Mesendoderm (in vitro differentiated cells): Measurements from ENCODE around the gene JAG2.

Source experiments
- DNase-seq: peaks from one replicate; pipeline ENCODE4 v3.0.0; 2013
- H2AK5ac ChIP-seq: 2 replicates; pipeline ENCODE4 v1.6.1; 2013; ENCODE audit warnings: low read length, inconsistent platforms
- H2BK120ac ChIP-seq: 2 replicates; pipeline ENCODE4 v1.6.1; 2013; ENCODE audit warnings: low read depth, mild to moderate bottlenecking, low read length, moderate library complexity, mixed read lengths
- H2BK15ac ChIP-seq: replicated peaks from 2 replicates; pipeline ENCODE4 v1.6.1; 2013; ENCODE audit warnings: low read depth, mild to moderate bottlenecking, moderate library complexity
- H2BK5ac ChIP-seq: 2 replicates; pipeline ENCODE4 v1.6.1; 2013; ENCODE audit warnings: low read length, inconsistent platforms
- H3K18ac ChIP-seq: 2 replicates; pipeline ENCODE4 v1.6.1; 2013; ENCODE audit warnings: mild to moderate bottlenecking, low read length, mixed read lengths
- H3K23ac ChIP-seq: one replicate; pipeline ENCODE4 v1.6.1; 2013; ENCODE audit warnings: low read length
- H3K27ac ChIP-seq: 2 replicates; pipeline ENCODE4 v1.5.1; 2013; ENCODE audit warnings: low read depth, mild to moderate bottlenecking, inconsistent platforms, low read length, moderate library complexity
- H3K27me3 ChIP-seq: 2 replicates; pipeline ENCODE4 v1.6.1; 2013; ENCODE audit warnings: low read length, control low read depth, mild to moderate bottlenecking, inconsistent platforms; ENCODE audit not compliant: insufficient read depth, poor library complexity
- H3K36me3 ChIP-seq: 2 replicates; pipeline ENCODE4 v1.6.1; 2013; ENCODE audit warnings: low read length, inconsistent platforms; ENCODE audit not compliant: control insufficient read depth, insufficient read depth
- H3K4ac ChIP-seq: one replicate; pipeline ENCODE4 v1.6.1; 2013; ENCODE audit warnings: low read depth, mild to moderate bottlenecking, low read length, moderate library complexity
- H3K4me1 ChIP-seq: 2 replicates; pipeline ENCODE4 v1.6.1; 2013; ENCODE audit warnings: low read depth, low read length, inconsistent platforms; ENCODE audit not compliant: control insufficient read depth
- H3K4me2 ChIP-seq: 2 replicates; pipeline ENCODE4 v1.6.1; 2013; ENCODE audit warnings: low read length
- H3K4me3 ChIP-seq: 2 replicates; pipeline ENCODE4 v1.5.1; 2013; ENCODE audit warnings: mild to moderate bottlenecking, low read length
- H3K56ac ChIP-seq: one replicate; pipeline ENCODE4 v1.6.1; 2013; ENCODE audit warnings: low read length
- H3K79me1 ChIP-seq: 2 replicates; pipeline ENCODE4 v1.6.1; 2013; ENCODE audit warnings: low read length, inconsistent platforms
- H3K79me2 ChIP-seq: 2 replicates; pipeline ENCODE4 v1.6.1; 2013; ENCODE audit warnings: mild to moderate bottlenecking, low read length; ENCODE audit not compliant: control insufficient read depth, insufficient read depth
- H3K9ac ChIP-seq: 2 replicates; pipeline ENCODE4 v1.6.1; 2013; ENCODE audit warnings: low read length, inconsistent platforms
- H4K5ac ChIP-seq: one replicate; pipeline ENCODE4 v1.6.1; 2013; ENCODE audit warnings: low read length
- H4K8ac ChIP-seq: one replicate; pipeline ENCODE4 v1.6.1; 2013; ENCODE audit warnings: low read depth, mild to moderate bottlenecking, control low read depth, low read length, moderate library complexity
- WGBS: extraction: QIAGEN DNeasy Blood & Tissue Kit; methylation state at CpG from one replicate; pipeline ENCODE4 v1.1.7; 2013; ENCODE audit warnings: low lambda C conversion rate, missing lambda C conversion rate; ENCODE audit not compliant: insufficient coverage; ENCODE audit errors: extremely low coverage; 5-methylcytosine and 5-hydroxymethylcytosine counted together

JAG2 gene

DNA sequence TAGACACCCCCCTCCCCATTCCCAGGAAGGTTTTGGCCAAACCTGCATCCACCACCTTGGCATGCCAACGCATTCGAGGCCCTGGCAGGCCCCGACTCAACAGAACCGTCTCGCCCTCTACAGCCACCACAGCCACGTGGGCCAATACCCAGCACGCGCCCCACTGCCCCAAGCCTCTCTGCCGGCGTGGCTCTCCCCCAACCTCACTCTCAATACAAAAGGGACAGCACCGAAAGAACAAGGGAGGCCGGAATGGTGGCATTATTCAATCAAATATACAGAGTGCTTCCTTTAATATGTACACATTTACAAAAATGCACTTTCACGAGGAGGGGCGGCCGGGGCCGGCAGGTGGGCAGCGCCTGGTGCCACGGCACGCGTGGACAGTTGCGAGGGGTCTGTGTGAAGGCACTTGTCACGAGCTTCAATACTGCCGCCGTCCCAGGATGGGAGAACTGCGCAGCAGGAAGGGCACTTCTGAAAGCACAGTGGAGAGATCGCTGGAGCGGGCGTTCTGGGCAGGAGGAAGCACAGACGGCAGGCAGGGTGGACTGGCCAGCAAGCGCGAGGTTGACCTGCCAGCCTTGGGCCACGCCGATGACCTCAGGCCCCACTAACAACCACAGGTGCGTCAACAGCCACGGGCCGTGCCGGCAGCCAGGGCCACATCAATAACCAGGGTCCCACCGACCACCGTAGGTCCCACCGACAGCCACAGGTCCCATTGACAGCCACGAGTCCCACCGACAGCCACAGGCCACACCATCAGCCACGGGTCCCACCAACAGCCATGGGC is 26.9 kb downstream of the JAG2 start:
- H3K18ac ChIP-seq, result no peak overlapping the region
- no peak overlapping the region for H3K4me3 ChIP-seq
- H3K56ac ChIP-seq, result no peak overlapping the region
- no peak overlapping the region for H2AK5ac ChIP-seq
- H3K27me3 ChIP-seq, result no peaks in the 10 kb centered on the region
- WGBS, result no CpG with 5 or more reads among the region's 43 CpGs
- H2BK15ac ChIP-seq, result no peak overlapping the region
- no peak overlapping the region for H4K5ac ChIP-seq
- no peak overlapping the region for H2BK120ac ChIP-seq
- no peak overlapping the region for H3K23ac ChIP-seq
- no peaks in the 10 kb centered on the region for H3K4me1 ChIP-seq
- H3K9ac ChIP-seq, result no peak overlapping the region
- H2BK5ac ChIP-seq, result no peak overlapping the region
- H3K4ac ChIP-seq, result no peak overlapping the region
- H3K79me1 ChIP-seq, result no peaks in the 10 kb centered on the region
- no peak overlapping the region for H3K4me2 ChIP-seq
- no peaks in the 10 kb centered on the region for H3K36me3 ChIP-seq
- no peak for DNase-seq
- no peak overlapping the region for H4K8ac ChIP-seq
- no peak overlapping the region for H3K27ac ChIP-seq
- no peaks in the 10 kb centered on the region for H3K79me2 ChIP-seq

DNA sequence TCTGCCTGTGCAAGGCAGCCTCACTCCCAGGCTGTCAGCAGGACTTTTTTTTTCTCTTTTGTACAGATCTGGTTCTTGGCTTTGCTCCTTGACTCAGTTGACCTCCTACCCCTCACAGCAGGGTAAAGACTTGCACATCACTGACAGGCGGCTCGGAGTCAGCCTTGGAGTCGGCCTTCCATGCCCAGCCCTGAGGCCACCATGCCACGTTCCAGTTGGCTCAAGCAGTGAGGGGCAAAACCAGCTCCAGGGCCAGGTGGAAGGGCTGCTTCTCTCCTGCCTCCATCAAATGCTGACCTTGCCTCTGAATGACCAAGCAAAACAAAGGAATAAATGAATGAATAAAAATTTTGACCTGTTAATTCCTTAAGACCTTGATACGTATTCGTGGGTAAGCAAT is 27.6 kb downstream of the JAG2 start:
- H2BK15ac ChIP-seq, result no peak overlapping the region
- H3K23ac ChIP-seq, result no peak overlapping the region
- no peak overlapping the region for H4K5ac ChIP-seq
- no peak overlapping the region for H3K4ac ChIP-seq
- no peak overlapping the region for H2AK5ac ChIP-seq
- no peak overlapping the region for H2BK5ac ChIP-seq
- H3K27ac ChIP-seq, result no peak overlapping the region
- H3K79me2 ChIP-seq, result no peaks in the 10 kb centered on the region
- no peaks in the 10 kb centered on the region for H3K79me1 ChIP-seq
- WGBS, result no CpG with 5 or more reads among the region's 6 CpGs
- DNase-seq, result no peak
- no peak overlapping the region for H2BK120ac ChIP-seq
- no peak overlapping the region for H4K8ac ChIP-seq
- no peak overlapping the region for H3K4me2 ChIP-seq
- no peaks in the 10 kb centered on the region for H3K36me3 ChIP-seq
- no peak overlapping the region for H3K56ac ChIP-seq
- no peak overlapping the region for H3K18ac ChIP-seq
- H3K4me1 ChIP-seq, result no peaks in the 10 kb centered on the region
- no peak overlapping the region for H3K9ac ChIP-seq
- no peaks in the 10 kb centered on the region for H3K27me3 ChIP-seq
- H3K4me3 ChIP-seq, result no peak overlapping the region

- no peak overlapping the region for H4K8ac ChIP-seq
- no peak overlapping the region for H3K4me2 ChIP-seq
- H3K9ac ChIP-seq, result no peak overlapping the region
- H3K4ac ChIP-seq, result no peak overlapping the region
- no peak overlapping the region for H3K18ac ChIP-seq
- H3K27me3 ChIP-seq, result no peaks in the 10 kb centered on the region
- H3K36me3 ChIP-seq, result no peaks in the 10 kb centered on the region
- H2AK5ac ChIP-seq, result no peak overlapping the region
- H3K4me1 ChIP-seq, result no peaks in the 10 kb centered on the region
- DNase-seq, result no peak
- no peak overlapping the region for H3K27ac ChIP-seq
- H3K79me1 ChIP-seq, result no peaks in the 10 kb centered on the region
- no peak overlapping the region for H3K23ac ChIP-seq
- H2BK5ac ChIP-seq, result no peak overlapping the region
- no peak overlapping the region for H2BK15ac ChIP-seq
- H3K56ac ChIP-seq, result no peak overlapping the region
- H3K4me3 ChIP-seq, result no peak overlapping the region
- no peaks in the 10 kb centered on the region for H3K79me2 ChIP-seq
- H2BK120ac ChIP-seq, result no peak overlapping the region
- no CpG with 5 or more reads among the region's 7 CpGs for WGBS
- no peak overlapping the region for H4K5ac ChIP-seq
Measured at GRCh38 chr14:105140581-105140980, 28.0 kb downstream of the JAG2 start.

DNA sequence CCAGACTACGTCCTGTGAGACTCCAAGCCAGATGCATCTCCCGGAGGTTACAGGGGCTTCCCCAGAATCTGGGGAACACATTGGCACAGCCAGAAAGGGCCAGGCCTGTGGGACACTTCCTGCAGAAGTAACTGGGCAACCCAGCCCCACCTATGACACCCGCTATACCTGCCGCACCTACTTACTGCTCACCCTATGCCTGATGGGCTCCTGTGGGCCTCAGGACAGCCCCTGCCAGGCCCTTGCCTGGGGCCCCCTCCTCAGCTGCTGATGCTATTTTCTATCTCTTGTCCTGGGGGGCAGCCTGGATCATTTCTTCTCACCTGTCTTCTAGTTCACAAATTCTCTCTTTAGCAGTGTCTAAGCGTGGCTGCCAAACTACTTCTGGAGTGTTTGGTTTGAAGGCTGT is 28.7 kb downstream of the JAG2 start:
- no peak overlapping the region for H4K8ac ChIP-seq
- H3K9ac ChIP-seq, result no peak overlapping the region
- no peak overlapping the region for H3K18ac ChIP-seq
- H3K56ac ChIP-seq, result no peak overlapping the region
- no peak overlapping the region for H3K4ac ChIP-seq
- H2BK5ac ChIP-seq, result no peak overlapping the region
- no peak overlapping the region for H3K23ac ChIP-seq
- H2BK120ac ChIP-seq, result no peak overlapping the region
- no peak overlapping the region for H2BK15ac ChIP-seq
- no peak for DNase-seq
- H4K5ac ChIP-seq, result no peak overlapping the region
- H3K36me3 ChIP-seq, result no peaks in the 10 kb centered on the region
- no CpG with 5 or more reads among the region's 5 CpGs for WGBS
- no peak overlapping the region for H3K4me2 ChIP-seq
- no peaks in the 10 kb centered on the region for H3K79me2 ChIP-seq
- no peak overlapping the region for H2AK5ac ChIP-seq
- H3K79me1 ChIP-seq, result no peaks in the 10 kb centered on the region
- H3K4me1 ChIP-seq, result no peaks in the 10 kb centered on the region
- H3K4me3 ChIP-seq, result no peak overlapping the region
- H3K27me3 ChIP-seq, result no peaks in the 10 kb centered on the region
- H3K27ac ChIP-seq, result no peak overlapping the region

- no peak overlapping the region for H3K4me2 ChIP-seq
- no peak overlapping the region for H3K4ac ChIP-seq
- DNase-seq, result no peak
- no peaks in the 10 kb centered on the region for H3K36me3 ChIP-seq
- H3K23ac ChIP-seq, result no peak overlapping the region
- no CpG with 5 or more reads among the region's 10 CpGs for WGBS
- H2BK5ac ChIP-seq, result no peak overlapping the region
- H4K8ac ChIP-seq, result no peak overlapping the region
- no peaks in the 10 kb centered on the region for H3K79me2 ChIP-seq
- H3K27me3 ChIP-seq, result no peaks in the 10 kb centered on the region
- no peak overlapping the region for H3K56ac ChIP-seq
- H3K79me1 ChIP-seq, result no peaks in the 10 kb centered on the region
- no peak overlapping the region for H3K4me3 ChIP-seq
- no peak overlapping the region for H3K27ac ChIP-seq
- H3K9ac ChIP-seq, result no peak overlapping the region
- H2BK15ac ChIP-seq, result no peak overlapping the region
- no peak overlapping the region for H3K18ac ChIP-seq
- no peak overlapping the region for H2AK5ac ChIP-seq
- no peaks in the 10 kb centered on the region for H3K4me1 ChIP-seq
- H2BK120ac ChIP-seq, result no peak overlapping the region
- H4K5ac ChIP-seq, result no peak overlapping the region
Measured at GRCh38 chr14:105139212-105139825, 29.3 kb downstream of the JAG2 start.
